Activated CD8-positive, alpha-beta memory T cell treated with anti-CD3 and anti-CD28 coated beads, Interleukin-2, amount 50 U/mL, for 24 hours (primary cell): Measurements from ENCODE around the gene TENM4.

Experiments used
- DNase-seq: peaks from one replicate; pipeline ENCODE4 v3.0.0-alpha.2; 2020; ENCODE audit errors: extremely low read depth

Gene TENM4

DNA sequence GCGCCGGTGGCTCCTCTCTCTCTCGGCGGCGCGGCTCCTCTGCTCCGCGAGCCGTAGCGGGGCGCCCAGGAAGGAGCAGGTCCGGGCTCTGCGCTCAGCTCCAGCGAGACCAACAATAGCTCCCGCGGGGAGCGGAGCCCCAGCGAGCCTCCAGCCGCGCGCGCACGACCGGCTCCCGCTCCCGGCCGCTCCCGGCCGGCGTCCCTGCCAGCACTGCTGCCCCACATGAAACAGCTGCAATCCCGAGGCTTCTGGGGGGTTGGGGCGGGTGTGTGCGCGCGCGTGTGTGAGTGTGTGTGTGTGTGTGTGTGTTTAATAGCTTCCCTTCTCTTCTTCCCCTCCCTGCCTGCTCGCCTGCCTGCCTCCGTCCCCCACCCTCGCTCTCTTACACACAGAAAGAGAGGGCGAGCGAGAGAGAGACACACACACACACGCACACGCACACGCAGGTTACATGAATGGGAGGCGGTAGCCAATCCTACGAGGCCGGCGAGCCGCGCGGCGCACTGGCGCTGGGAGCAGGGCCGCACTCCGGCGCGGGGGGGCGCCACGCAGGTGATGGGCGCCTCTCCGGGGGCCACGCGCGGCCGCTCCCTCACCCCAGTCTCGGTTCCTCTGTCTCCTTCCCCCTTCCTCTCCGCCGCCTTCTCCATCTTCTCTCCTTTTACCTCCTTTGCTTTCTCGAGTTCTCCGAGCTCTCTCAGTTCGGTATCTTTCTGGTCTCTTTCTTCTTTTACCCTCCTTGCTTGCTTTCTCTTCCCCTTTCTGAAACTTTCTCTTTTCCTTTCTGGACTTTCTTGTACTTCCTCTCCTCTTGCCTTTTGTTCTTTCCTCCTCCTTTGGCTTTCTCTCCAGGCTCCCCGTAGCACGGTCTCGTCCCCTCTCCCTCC lies at the start of gene TENM4:
TENM4 (minus strand) TSS at position 460 of the 890 bp plus-strand sequence. CDS start 371,086 bp downstream, outside the sequence.
- no peak for DNase-seq

DNA sequence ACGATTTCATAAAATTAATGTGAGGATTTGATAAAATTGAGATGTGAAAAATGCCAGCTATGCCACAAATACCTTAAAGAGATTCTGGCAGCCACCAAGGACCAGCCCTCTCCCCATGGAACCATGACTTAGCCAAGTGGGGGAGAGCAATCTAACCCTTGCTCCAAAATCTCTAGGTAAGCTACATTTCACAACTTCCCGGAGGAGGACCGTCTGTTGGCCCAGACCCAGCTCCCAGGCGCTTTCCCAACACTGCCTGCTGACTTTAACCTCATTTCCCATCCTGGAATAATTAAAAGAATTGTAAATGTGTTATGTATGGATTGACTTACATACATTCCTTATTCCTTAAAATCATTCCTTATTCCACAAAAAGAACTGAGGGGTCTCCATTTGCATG lies 47.5 kb upstream of the TENM4 start:
- no peak for DNase-seq

DNA sequence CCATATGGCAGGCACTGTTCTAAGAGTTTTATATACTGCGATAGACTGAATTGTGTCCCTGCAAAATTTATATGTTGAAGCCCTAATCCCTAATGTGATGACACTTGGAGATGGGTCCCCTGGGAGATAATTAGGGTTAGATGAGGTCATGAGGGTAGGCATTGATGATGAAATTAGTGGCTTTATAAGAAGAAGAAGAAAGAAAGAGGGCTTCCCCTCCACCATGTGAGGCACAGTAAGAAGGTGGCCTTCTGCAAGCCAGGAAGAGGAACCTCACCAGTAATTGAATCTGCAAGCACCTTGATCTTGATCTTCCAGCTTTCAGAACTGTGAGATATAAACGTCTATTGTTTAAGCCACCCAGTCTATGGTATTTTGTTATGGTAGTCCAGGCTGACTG lies 46.6 kb upstream of the TENM4 start:
- no peak for DNase-seq

DNA sequence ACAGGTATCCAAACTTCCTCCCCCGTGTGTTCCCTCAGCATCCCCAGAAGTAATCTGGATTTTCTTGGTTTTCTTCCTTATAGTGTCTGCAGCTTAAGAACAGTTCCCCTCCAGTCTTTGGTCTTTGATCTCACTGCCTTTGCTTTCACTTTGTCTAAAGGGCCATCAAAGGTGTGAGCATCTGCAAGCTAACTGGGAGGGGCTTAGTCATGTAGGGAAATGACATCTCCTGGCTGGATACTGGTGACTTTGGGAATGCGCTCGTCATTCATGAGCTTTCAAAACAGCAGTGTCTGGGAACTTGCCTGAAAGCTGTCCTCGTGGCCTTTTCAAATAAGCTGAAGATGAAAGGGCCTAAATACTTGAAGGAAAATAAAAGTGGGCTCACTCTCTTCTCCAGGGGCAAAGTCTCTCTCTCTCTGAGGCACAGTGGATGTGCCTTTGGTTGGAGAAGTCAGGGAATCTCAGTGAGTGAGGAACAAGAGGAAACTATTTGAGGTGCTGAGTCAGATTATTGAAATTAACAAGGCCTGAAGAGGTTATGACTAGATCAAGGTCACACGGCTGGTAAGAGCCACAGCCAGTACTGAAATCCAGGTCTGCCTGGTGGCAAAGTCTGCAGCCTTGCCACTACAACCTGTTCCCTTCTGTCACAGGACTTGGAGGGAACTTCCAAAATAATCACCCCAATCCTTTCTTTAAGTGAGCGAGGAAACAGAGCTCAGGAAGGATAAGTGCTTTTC lies 45.6 kb upstream of the TENM4 start:
- DNase-seq = no peak

DNA sequence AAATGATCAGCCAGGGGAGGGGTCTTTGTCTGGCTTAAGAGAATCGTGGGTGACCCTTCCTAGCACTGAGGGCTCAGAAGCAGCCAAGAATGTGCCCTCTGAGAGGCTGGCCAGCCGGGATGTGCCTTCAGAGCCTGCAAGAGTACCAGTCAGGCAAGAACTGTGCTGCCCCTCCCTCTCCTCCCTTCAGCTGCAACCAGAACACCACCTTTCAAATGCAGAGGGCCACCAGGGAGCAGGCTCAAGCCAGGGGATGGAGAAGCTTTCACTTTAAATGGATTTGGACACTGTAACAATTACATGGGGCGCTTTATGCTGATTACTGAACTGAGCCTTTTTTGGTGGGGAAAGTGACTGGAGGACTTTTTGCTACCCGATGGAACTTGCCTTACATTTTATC lies 44.9 kb upstream of the TENM4 start:
- no peak for DNase-seq

DNA sequence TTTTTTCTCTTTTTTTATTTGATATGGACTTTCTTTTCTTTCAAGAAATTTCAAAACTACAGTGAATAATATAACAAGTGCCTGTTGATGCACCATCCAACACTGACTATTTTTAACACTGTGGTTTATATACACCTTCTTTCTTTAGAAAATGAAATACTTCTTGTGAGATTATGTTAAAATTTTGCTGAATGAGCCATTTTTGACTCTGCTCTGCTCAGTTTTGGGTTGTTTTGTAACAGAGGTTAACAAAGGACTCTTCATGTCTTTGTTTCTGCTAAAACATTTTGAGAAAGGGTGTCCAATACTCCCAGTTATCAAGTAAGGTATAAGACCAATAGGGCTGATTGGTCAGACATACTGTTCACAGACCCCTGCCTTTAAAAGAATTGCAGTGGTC lies 44.0 kb upstream of the TENM4 start:
- DNase-seq = no peak

DNA sequence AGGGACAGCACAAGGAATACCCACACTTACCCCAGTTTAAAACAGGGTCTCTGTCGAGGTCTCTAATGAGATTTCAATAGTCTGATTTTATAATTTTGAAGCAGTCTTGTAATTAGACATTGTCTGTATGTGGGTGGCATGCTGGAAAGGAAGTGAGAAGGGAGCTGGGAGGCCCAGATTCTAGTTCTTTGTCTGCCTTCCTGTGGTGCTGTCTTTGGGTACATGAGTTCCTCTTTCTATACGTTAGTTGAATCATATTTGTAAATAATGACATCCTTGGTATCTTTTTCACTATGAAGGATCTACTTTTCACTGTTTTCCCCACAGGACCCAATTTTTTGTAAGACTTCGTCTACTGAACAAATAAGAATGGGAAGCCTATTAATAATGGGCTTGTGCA lies 42.0 kb upstream of the TENM4 start:
- DNase-seq = no peak

DNA sequence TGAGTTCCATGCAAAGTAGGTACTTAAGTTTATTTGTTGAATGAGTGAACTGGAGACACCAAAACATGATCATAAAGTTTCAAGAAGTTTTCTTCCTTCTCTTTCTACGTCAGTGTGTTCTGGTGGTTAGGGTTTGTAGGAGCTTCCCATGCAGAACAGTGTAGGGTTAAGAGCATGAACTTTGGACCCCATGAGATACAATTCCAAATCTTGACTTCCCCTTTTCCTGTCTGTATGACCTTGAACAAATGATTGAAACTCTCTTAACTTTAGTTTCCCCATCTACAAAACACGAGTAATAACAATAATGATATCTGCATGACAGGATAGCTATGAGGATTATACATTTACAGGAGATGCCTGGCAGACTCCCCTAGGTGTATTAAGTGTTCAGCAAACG lies 41.0 kb upstream of the TENM4 start:
- no peak for DNase-seq

DNA sequence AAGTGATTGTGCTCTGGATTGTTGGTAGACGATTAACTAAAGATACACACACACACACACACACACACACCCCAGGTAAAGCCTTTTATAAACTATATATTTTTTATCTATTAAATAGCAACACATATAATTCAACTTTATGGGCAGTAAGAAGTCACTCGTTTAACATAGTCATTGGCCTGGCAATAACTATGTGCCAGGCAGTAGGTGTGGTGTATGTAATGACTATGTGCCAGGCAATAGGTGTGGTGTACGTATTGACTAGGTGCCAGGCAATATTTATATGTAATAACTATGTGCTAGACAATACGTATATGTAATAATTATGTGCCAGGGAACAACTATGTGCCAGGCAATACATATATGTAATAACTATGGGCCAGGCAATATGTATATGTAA lies 40.0 kb upstream of the TENM4 start:
- no peak for DNase-seq

DNA sequence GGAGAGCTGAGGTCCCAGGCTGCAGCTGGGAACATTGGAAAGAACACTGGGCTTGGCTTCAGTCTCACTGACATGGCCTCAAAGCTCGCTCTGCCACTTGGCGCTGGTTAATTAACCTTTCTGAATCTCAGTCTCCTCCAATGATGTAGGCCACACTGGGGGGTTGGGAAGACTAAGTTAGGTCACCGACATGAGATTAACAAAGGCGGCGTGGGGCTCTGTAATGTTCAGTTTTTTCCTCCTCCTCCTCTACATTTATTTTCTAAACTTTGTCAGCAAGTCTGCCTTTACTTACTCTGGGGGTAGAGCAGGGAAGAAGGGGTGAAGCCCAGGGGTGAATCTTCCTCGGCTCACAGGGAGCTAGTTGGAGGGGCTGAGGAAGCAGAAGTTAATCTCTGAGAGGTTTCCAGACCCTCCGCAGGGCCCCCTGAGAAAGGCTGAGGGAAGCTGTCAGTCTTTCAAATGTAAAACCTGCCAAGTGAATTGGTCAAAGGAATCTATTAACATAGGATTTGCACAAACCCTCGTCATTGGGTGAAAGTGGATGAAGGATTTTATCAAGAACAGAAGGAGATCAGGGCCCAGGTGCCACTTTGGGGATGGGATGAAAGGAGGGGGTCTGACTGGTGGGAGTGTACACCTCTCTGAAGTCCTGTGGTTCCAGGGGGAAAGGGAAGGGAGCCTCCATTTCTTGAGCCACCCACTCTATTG lies 32.1 kb upstream of the TENM4 start:
- no peak for DNase-seq

DNA sequence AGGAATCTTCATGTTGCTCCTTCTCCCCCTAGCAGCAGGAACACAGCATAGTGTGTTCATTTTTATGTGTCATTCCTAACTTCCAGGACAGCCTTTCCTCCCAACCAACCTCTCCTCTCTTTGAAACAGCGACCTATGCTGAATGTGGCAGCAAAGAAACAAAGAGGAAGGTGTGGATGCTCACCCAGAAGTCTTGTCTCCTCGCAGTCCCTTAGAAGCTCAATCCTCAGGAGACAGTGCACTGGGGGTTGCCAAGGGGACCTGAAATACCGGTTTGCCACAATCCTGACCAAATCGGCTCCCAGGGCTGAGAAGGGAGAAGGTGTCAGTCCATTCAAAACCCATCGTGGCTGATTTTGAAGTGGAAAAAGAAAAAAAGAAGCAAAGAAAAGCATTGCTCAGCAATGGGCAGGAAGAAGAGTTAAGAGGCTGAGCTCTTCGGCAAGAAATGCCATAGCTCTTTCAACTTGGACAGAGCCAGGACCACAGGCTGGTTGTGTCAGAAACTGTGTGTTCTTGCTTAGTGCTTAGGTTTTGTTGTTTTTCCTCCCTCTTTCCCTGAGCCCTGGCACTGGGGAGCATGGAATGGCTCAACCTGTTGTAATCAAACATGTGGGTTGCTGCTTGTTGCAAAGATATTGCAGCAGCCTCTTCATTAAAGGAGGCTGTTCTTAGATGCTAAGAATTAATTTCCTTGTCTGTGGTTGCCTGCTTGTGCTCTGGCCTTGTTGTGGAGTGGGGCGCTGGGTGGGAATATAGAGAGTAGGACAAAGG lies 30.4 kb upstream of the TENM4 start:
- DNase-seq = no peak

DNA sequence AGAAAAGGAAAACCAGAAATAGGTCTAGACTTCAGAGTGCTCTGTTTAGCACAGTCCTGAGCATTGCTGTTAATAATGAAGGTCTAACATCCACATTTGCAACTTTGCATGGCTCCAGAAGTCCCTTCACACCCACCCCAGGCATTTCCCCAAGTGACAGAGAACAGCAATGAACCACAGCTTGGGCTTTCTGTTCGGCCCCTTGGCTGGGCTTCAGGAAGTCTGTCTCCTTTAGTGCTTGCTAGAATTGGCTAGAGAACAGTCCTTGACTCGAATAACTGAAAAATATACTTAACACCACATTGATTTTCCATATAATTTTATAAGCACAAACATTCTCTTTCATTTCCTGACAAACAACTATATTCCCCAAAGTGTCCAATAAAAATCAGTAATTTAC lies 29.3 kb upstream of the TENM4 start:
- no peak for DNase-seq

DNA sequence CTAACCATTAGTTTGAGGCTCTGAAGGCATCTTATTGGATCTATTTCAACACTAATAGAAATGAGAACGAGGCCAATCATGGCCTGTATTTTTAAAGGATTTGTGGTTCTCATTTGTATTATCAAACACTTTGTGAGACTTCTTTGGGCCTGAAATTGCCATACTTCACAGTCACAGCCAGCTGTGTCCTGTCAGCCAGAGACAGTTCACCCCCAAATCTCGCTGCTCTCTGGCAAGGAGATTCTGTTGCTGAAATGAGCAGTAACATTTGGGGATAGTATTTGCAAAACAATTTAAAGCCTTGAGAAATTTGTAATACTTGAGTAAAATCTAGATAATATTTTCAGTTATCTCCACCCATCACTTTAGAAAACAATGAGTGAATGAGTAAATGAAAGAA lies 26.9 kb upstream of the TENM4 start:
- no peak for DNase-seq

DNA sequence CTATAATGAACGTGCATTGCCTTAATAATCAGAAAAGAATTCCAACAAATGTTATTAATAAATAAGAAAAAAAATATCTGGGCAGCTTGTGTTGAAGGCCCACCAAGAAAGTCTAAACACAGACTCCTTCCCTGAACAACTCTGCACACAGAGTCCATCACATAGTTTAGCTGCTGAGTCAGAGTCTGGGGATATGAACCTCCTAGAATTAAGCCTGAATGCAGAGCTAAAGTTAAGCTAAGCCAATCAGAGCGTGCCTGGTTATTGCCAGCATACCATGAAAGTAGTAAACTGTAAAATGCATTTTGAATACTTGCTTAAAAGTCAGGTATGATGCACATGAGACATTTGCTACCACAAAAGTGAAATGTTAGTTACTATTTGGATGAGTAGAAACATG lies 25.6 kb upstream of the TENM4 start:
- no peak for DNase-seq

DNA sequence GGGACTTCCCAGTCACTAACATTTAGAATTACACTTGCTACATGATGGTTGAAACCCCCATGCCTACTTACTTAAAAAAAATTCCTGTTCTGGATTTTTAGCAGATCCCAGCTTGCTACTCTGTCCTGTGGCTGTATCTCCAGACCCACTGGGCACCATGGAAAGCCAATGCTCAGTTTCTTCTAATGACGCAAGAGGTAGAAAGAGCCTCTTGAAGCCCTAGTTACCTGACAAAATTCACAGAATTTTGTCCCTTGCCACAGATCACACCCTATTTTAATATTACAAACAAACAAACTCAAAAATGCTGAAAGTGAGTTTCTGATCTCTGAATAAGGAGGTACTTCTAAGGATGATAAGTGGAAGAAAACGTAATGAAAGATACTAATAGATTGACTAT lies 24.3 kb upstream of the TENM4 start:
- DNase-seq = no peak

DNA sequence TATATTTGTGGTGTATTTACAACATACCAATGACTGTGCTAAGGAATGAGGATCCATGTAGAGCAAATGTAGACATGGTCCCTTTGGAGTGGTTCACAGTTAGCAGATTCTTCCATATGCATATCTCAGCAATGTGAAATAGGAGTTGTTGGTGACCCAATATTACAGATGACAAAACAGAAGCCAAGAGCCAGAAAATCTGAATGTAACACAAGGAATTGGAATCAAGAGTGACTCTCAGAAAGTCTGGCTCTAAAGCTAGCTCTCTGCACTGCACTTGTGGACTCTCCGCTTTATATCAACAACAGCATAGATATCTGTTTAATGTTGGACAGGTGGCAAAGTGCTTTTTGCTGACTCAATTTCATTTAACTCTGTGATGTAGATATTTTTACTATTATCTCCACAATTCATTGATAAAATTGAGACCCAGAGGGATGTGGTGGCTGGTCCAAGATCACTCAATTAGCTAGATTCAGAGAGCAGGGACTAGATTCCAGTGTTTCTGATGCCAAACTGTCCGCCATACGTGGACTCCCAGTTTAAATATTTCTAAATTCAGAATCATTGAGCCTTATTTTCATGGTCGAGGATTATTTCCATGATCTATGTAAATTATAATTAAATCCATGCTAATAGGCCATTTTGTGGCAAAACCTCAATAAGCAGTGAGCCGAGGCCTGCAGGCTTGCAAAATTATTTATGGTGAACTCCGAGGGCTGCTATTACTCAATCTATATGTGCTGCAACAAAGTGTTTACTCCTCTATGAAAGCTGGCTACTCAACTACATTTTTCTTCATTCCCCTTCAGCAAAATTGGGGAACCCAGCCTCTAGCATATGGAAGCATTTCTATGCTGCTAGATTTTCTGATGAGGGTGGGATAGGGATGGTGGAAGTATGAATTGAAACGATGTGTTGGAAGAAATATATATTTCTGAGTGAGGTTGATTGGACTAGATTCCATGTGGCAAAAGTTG lies 21.1 kb upstream of the TENM4 start:
- no peak for DNase-seq

DNA sequence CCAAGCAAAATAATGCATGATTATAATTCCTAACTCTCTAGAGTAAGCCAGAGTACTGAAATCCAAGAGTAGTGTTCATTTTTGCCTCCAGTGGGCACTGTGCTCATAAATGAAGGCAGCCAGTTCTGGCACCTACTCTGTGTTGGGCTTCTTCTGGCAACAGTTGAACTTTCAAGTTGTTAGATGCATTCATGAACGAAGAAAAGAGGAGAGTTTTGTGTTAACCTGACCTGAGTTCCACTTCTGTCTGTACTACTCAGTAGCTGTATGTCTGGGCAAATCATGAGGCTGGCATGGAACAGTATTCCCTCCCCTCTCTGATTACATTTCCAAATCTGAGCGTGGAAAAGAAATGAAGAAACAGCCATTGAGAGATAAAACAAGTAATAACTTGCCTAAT lies 20.3 kb upstream of the TENM4 start:
- no peak for DNase-seq

DNA sequence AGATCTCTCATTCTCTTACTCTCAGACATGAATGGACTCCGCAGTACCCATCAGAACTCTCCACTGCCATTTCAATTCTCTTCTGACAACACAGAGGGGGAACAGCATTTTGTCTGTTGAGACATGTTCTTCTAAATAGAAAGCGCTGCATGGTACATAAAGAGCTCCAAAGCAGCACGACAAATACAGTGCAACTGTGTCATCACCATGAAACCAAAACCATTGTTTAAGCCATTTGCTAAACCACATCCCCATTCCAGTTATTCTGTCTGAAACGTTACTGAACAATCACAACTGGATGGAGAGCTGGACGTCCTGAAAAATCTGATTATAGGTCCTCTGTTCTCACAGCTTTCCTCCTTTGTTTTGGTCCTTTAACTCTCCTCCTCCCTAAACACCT lies 17.9 kb upstream of the TENM4 start:
- no peak for DNase-seq

DNA sequence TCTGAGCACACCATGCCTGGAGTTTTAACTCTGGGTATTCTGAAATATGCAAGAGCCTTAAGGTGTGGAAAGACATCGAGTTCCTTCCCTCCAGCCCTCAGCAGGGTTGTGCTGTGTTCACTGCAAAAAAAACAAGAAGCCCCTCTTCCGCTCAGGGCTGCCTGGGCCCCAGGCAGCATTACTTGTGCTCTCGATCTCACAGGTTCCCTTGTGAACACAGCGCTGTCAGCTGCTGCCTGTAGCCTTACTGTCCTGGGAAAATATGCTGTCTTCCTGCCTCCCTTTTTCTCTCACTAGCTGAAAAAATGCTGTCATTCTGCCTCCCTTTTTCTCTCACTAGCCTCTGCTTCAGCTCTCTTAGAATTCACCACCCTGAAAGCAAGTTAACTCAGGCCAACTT lies 15.7 kb upstream of the TENM4 start:
- no peak for DNase-seq

DNA sequence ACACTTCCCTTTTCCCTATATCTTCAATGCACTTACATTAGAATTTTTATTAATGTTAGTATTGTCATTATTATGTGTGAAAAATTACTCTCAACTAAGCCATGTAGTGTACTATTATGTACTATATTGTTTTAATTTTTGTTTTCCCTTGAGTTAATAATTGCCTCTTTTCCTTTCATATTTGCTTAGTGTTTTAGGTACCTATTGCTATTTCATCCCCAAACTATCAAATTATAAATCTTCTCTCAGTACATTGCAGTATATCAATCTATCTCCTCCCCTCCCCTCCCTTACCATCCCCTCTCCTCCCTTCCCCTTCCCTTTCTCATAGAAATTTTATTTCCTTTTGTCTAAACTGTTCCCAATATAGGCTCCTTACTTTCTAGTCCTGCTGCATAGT lies 12.8 kb upstream of the TENM4 start:
- DNase-seq = no peak

DNA sequence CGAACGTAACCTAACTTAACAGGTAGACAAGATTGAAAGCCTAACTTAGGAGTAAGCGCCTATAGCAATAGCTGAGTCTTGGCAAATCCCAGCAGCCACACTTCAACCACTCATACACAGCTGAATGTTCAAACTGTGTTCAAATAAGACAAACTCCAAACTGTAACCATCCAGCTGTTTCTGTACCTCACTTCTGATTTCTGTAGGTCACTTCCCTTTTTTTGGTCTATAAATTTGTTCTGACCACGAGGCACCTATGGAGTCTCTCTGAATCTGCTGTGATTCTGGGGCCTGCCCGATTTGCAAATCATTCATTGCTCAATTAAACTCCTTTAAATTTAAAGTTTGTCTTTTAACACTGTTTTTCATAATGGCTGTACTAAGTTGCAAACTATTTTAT lies 8.2 kb upstream of the TENM4 start:
- DNase-seq = no peak
